ENCODE measurements around the gene TENM3.

DNA sequence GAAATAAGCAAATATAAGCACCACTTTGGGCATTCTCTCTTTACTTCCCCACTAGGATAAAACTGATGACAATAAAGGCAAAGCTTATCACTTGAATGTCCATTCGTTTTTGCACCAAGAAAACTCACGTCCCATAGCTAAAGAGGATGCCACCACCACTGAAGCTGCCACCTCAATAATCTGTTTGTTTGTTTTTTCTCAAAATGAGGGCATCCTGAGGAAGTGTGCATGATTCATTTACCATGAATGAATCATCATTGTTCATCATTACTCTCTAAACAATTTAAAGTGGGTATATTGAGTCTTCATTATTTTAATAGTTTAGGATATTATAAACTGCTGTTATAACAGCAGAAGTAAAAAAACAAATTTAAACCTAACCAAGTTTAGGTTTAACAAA is 505.7 kb downstream of the TENM3 start:
- no peak for TF ChIP-seq ZNF423 (CRISPR knock-in tag; IDR thresholded peaks at IDR 0.05)
- TF ChIP-seq NR2C2 (CRISPR knock-in tag; IDR thresholded peaks at IDR 0.05), result no peak
- TF ChIP-seq ATF2 (CRISPR knock-in tag; IDR thresholded peaks at IDR 0.05; ENCODE audit: borderline replicate concordance, low read depth), result no peak
- TF ChIP-seq NFYB (CRISPR knock-in tag; conservative IDR thresholded peaks at IDR 0.05; ENCODE audit: low read depth), result no peak
- TF ChIP-seq JUN (CRISPR knock-in tag; IDR thresholded peaks at IDR 0.05), result no peak
- TF ChIP-seq, protein P1, sequence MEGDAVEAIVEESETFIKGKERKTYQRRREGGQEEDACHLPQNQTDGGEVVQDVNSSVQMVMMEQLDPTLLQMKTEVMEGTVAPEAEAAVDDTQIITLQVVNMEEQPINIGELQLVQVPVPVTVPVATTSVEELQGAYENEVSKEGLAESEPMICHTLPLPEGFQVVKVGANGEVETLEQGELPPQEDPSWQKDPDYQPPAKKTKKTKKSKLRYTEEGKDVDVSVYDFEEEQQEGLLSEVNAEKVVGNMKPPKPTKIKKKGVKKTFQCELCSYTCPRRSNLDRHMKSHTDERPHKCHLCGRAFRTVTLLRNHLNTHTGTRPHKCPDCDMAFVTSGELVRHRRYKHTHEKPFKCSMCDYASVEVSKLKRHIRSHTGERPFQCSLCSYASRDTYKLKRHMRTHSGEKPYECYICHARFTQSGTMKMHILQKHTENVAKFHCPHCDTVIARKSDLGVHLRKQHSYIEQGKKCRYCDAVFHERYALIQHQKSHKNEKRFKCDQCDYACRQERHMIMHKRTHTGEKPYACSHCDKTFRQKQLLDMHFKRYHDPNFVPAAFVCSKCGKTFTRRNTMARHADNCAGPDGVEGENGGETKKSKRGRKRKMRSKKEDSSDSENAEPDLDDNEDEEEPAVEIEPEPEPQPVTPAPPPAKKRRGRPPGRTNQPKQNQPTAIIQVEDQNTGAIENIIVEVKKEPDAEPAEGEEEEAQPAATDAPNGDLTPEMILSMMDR (IDR thresholded peaks at IDR 0.05), result no peak
- no peak for TF ChIP-seq ELF4 (CRISPR knock-in tag; IDR thresholded peaks at IDR 0.05; ENCODE audit: low read depth)
- TF ChIP-seq, protein P2, sequence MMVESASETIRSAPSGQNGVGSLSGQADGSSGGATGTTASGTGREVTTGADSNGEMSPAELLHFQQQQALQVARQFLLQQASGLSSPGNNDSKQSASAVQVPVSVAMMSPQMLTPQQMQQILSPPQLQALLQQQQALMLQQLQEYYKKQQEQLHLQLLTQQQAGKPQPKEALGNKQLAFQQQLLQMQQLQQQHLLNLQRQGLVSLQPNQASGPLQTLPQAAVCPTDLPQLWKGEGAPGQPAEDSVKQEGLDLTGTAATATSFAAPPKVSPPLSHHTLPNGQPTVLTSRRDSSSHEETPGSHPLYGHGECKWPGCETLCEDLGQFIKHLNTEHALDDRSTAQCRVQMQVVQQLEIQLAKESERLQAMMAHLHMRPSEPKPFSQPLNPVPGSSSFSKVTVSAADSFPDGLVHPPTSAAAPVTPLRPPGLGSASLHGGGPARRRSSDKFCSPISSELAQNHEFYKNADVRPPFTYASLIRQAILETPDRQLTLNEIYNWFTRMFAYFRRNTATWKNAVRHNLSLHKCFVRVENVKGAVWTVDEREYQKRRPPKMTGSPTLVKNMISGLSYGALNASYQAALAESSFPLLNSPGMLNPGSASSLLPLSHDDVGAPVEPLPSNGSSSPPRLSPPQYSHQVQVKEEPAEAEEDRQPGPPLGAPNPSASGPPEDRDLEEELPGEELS (CRISPR knock-in tag; IDR thresholded peaks at IDR 0.05), result no peak
- TF ChIP-seq CREB1 (CRISPR knock-in tag; IDR thresholded peaks at IDR 0.05), result no peak
- TF ChIP-seq TP53 (CRISPR knock-in tag; IDR thresholded peaks at IDR 0.05), result no peak
- no peak for TF ChIP-seq KAT7 (CRISPR knock-in tag; IDR thresholded peaks at IDR 0.05; ENCODE audit: borderline replicate concordance)
